Stimulated activated CD4-positive, alpha-beta T cell treated with anti-CD3 and anti-CD28 coated beads, Interleukin-4, amount 100 ng/mL, for 24 hours (primary cell): ENCODE data around the gene ARHGAP12.

Experiments used
- DNase-seq: peaks from one replicate; pipeline ENCODE4 v3.0.0-alpha.2; 2020

Gene ARHGAP12

DNA sequence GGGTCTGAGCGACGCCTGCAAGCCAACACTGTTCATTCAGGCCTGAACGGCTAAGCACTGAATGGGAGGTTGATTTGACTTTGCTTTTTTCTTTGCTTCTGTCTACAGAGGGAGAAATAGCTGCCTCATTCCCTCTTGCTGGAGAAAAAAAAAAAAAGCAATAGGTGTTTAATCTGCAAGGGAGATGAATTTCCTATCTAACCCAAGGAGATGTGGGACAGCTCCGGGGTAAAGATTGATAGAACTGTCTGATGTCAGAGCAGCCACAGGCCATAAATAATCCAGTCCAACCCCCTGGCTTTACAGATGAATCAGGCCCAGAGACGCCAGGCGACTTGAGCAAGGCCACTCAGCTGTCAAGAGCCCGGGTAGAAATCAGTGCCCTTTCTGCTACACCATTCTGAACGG, 168.0 kb downstream of the ARHGAP12 start:
- DNase-seq = no peak

DNA sequence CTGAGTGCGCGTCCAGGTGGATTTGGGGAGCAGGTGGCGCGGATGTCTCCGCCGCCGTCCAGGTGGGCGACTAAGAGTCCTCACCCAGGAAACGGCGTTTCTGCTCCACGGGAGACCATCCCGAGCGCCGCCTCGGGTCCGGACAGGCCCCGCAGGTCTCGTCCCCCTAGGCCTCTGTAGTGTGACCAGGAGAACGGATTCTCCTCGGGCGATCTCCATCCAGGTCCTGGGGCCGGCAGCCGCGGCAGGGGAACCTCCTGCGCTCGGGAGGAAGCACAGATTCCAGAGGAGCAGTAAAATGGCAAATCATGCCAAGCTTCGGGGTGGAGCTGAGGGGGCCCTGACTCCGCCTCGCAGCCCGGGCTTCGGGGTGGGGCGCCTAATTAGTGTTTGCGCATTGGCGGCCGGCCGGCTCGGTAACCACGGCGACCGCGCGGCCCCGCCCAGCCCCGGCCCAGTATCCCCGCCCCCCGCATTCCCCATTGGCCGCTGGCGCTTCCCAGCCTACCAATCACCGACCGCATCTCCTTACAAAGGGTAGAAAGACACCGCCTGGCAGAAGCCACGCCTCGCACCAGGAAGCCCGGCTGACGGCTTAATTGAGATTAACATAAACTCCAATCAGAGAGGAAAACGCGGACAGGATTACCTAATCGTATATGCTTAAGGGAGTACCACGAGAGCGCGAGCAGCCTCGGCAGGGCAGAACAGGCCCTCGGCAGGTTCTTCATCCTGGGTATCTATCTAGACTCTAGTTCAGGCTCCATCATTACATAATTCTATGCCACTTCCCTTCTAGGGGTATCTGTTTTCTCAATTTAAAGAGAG, 168.6 kb downstream of the ARHGAP12 start:
- DNase-seq = peak; percentile 95

DNA sequence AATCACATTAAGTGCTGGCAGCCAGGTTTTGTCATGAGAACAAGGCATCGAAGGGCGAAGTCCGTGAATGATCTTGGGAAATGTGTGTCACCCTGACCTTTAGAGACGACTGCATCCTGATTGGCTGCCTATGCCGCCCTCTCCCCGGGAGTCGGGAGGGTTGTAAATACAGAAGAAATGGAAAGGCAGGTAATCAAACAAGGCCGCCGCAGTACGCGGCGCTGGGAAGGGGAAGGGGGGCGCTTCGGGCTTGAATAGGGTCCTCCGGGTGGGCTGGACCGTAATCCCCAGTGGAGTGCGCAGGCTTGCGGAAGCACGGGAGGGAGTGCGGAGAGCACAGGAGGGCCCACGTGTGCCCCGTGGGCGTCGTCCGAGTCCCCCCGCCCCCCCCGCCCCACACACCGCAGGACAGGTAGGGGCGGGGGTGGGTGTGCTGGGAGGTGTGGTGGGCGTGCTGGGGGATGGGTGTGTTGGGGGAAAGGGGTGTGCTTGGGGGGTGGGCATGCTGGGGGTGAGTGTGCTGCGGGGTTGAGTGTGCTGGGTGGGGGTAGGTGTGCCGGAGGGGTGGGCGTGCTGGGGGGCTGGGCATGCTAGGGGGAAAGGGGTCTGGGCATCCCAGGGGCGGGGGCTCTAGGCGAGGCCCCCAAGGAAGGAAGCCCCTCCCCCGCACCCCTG, 169.4 kb downstream of the ARHGAP12 start:
- peak; percentile 78 for DNase-seq

DNA sequence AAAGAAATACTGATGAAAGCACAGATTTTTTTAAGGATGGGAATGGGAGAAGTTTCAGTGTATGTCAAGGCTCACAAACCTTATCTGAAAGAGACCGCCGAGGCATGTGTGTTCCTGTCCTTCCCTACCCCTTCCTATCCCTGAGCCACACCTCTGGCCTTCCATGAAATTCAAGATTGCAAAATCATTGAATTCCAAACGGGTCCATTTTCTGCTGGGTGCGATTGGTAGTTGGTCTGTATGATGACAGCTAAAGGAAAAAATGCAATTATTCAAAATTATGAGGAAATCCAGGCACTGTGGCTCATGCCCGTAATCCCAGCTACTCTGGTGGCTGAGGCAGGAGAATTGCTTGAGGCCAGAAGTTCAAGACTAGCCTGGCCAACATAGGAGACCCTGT, 170.1 kb downstream of the ARHGAP12 start:
- no peak for DNase-seq

DNA sequence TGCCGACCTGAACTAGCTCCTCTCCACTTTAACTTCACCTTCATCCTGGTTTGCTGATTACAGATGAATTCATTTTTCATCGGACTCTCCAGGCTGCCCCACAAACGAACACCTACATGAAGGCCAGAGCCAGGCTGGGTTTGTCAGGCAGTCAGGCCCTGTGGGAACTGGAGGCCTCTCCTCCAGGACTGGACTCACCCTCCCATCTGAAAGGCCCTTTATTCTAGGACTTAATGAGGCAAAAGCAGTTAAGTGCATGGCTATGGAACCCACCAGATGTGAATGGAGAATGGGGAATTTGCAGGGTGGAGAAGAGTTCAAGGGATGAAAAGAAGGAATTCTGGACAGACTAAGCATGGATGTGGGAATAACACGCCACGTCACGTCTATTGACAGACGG, 170.8 kb downstream of the ARHGAP12 start:
- no peak for DNase-seq

DNA sequence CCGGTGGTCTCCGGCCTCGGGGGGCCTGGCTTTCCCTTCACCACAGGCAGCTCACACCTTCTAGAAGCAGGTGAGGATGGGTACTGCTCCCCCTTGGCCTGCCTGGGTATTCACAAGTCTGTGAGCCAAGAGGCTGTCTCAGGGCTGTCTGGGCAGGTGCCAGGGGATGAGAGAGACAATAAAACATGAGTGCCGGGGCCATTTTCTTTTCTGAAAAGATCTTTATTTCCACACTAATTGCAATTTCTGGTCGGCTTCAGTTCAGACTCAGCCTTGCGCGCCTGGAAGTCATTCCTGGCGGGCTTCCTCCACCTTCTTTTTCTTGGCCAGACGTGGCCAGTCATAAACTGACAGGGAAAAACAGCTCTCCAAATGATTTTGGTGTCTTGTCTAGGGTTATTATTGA, 171.2 kb downstream of the ARHGAP12 start:
- DNase-seq = no peak

DNA sequence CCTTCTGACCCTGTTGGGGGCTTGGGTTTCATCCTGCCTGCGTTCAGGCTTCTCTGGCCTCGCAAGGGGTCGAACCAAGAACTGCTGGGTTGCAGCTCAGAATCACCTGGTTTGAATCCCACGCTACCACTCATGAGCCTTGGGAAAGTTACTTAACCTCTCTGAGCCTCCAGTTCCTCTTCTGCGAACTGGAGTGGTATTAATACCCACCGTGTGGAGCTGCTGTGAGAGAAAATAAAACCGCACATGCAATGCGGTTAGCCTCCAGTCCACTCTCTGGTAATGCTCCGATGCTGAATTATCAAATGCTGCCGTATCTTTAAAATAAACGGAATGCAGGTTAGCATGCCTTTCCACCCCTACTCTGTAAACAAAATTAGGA, 171.9 kb downstream of the ARHGAP12 start:
- DNase-seq = no peak

DNA sequence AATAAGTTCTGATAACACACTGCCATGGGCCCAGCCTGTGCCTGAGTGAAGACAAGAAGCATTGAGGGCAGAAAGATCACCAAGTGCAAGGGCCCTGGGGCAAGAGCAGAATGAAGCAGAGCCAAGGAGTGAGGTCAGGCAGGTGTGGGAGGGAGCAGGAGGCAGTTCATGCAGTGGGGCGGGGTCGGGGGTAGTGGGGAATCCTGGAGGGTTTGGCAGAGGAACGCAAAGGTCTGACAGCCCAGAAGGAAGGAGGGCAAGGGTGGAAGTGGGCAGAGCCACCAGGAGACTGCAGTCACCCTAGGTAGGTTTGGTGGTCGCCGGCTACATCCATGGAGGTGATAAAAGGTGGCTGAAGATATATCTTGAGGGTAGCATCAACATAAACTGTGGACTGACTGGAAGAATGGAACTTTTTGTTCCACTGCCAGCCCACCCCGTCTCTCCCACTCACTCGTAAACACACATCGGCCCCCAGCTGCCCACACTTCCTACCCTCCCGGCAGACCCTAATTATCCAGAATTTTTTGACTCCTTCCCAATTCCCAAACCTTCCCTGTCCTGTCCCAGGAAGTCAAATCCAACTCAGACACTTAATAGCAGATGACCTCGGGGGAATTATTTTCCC, 172.4 kb downstream of the ARHGAP12 start:
- DNase-seq = no peak
